Inflammatory macrophage (primary cell): ENCODE measurements around the gene SERPINI1.

Experiments
- DNase-seq, 2 donors: peaks; one replicate each; pipeline ENCODE4 v3.0.0-alpha.2; 2020 to 2022

SERPINI1 gene

GRCh38 chr3:167852216-167852615 is 116.7 kb downstream of the SERPINI1 start:
- no peak for DNase-seq

- DNase-seq = no peak
Measured at GRCh38 chr3:167854063-167854462, 118.5 kb downstream of the SERPINI1 start.

- no peak for DNase-seq
Measured at GRCh38 chr3:167854846-167855245, 119.3 kb downstream of the SERPINI1 start.

- DNase-seq = no peak
Measured at GRCh38 chr3:167855306-167855705, 119.8 kb downstream of the SERPINI1 start.

- no peak for DNase-seq
Measured at GRCh38 chr3:167858865-167859264, 123.3 kb downstream of the SERPINI1 start.

- peak; percentile 61 to 72 for DNase-seq
Measured at GRCh38 chr3:167859610-167860009, 124.1 kb downstream of the SERPINI1 start.

GRCh38 chr3:167861649-167862048 is 126.1 kb downstream of the SERPINI1 start:
- peak; percentile 89 to 96 for DNase-seq

GRCh38 chr3:167862104-167862730 is 126.7 kb downstream of the SERPINI1 start:
- DNase-seq = peak; percentile 40 to 65

- no peak for DNase-seq
Measured at GRCh38 chr3:167863811-167864551, 128.5 kb downstream of the SERPINI1 start.

- DNase-seq = peak; percentile 95
Measured at GRCh38 chr3:167864552-167864874, 129.0 kb downstream of the SERPINI1 start.

- peak; percentile 48 to 95 for DNase-seq
Measured at GRCh38 chr3:167866331-167866730, 130.8 kb downstream of the SERPINI1 start.

GRCh38 chr3:167867981-167868380 is 132.5 kb downstream of the SERPINI1 start:
- no peak for DNase-seq

GRCh38 chr3:167870181-167870580 is 134.7 kb downstream of the SERPINI1 start:
- no peak for DNase-seq

- DNase-seq = no peak
Measured at GRCh38 chr3:167870759-167871158, 135.2 kb downstream of the SERPINI1 start.

- DNase-seq = no peak
Measured at GRCh38 chr3:167872032-167872431, 136.5 kb downstream of the SERPINI1 start.

- DNase-seq = peak in 1 of 2 donors; percentile 45
Measured at GRCh38 chr3:167872941-167873340, 137.4 kb downstream of the SERPINI1 start.

GRCh38 chr3:167874671-167875372 is 139.3 kb downstream of the SERPINI1 start:
- DNase-seq = peak; percentile 54 to 74
